ENCODE results near the gene TTC13. TPM values are rescaled to one million over a fixed set of nuclear protein-coding genes. Genes with fewer than 3 reads are reported as not detected.
"Not testable (repeated sequence)": the region's sequence is repeated elsewhere in the genome, so short reads cannot be mapped to it uniquely, and the experiment has no call there.

Gene TTC13
- total RNA-seq, 1 donor from 2014 or later: 18.6 TPM

DNA sequence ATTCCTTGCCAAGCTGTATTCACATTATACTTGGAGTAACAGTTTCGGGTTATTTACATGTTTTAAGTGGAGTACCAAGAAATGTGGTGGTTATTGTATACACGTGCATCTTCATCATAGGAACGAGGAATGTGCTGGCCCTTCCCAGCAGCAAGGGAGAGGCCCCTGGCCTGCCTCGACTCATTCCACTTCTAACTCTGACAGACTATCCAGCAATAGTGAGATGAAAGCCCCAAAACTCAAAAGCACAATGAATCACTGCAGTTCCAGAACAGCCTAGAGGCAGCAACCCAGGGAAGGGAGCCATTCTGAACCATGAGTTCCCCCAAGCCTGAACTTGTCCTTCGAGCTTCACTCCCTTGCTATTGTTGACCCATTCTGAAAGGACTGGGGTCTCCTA, 38.3 kb upstream of the TTC13 start:
- intact Hi-C loops (cut with DNase I): no loop called here
- Histone ChIP-seq H3K9me3 (no peaks in the 10 kb centered on the region), H3K27me3 (no peaks in the 10 kb centered on the region), H3K4me3 (no peak overlapping the region), H3K36me3 (peaks cover 5% of the 10 kb centered on the region), H3K27ac (no peak overlapping the region), H3K4me1 (peaks cover 18% of the 10 kb centered on the region)
- DNase-seq (no peak), ATAC-seq (no peak)
- TF ChIP-seq CTCF (IDR thresholded peaks at IDR 0.05): no peak

DNA sequence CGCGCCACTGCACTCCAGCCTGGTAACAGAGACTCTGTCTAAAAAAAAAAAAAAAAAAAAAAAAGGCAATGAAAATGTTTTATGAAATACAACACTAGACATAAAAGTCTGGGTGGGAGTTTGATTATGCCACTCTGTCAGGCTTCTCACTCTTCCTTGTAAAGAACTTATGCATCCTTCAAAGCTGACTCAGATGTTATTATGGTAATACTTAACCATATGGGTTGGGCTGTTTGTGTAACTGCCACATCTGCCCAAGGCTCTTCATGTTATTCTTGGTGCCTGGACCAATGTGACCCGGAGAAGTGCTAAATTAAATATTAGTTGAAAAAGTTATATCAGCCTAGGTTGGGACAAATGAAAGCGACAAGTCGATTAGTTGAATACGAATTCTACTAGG, 37.6 kb upstream of the TTC13 start:
- H3K36me3 ChIP-seq: peaks cover 5% of the 10 kb centered on the region
- intact Hi-C loops (cut with DNase I): no loop called here
- H3K4me3 ChIP-seq: no peak overlapping the region
- no peaks in the 10 kb centered on the region for H3K27me3 ChIP-seq
- DNase-seq (no peak), ATAC-seq (no peak)
- H3K27ac ChIP-seq: no peak overlapping the region
- no peak for TF ChIP-seq CTCF (IDR thresholded peaks at IDR 0.05)
- no peaks in the 10 kb centered on the region for H3K9me3 ChIP-seq
- H3K4me1 ChIP-seq: peaks cover 17% of the 10 kb centered on the region

DNA sequence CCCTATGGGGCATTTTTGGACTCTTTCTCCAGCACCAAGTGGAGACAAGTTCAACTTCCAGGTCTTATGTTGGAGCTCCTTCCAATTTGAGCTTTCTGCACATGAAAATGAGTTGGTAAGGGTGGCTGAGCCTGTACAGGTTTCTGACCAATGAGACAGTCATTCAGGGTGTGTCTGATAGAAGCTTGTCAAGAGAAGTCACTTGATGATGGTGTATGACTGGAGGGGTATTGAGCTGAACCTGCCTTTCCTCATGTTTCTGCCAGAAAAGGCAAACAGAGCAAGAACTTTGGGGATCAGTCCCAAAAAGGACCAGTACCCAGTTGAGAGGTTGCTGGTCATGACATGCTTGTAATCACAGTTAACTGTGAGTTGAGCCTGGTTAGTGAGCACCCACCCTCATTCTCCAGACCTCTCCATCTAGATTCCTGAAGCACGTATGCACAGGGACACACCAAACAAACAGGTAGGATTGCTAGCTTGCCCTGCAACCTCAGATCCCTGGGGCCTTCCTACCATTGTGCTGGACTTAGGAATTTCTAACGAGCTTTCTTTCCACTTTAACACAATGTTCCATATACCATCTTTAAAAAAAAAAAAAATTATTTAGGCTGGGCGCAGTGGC, 34.8 kb upstream of the TTC13 start:
- DNase-seq (no peak), ATAC-seq (no peak)
- intact Hi-C loops (cut with DNase I): no loop called here
- no peak overlapping the region for H3K27ac ChIP-seq
- TF ChIP-seq CTCF (IDR thresholded peaks at IDR 0.05): no peak
- no peaks in the 10 kb centered on the region for H3K4me1 ChIP-seq
- no peak overlapping the region for H3K4me3 ChIP-seq
- no peaks in the 10 kb centered on the region for H3K9me3 ChIP-seq
- no peaks in the 10 kb centered on the region for H3K27me3 ChIP-seq
- H3K36me3 ChIP-seq: no peaks in the 10 kb centered on the region

DNA sequence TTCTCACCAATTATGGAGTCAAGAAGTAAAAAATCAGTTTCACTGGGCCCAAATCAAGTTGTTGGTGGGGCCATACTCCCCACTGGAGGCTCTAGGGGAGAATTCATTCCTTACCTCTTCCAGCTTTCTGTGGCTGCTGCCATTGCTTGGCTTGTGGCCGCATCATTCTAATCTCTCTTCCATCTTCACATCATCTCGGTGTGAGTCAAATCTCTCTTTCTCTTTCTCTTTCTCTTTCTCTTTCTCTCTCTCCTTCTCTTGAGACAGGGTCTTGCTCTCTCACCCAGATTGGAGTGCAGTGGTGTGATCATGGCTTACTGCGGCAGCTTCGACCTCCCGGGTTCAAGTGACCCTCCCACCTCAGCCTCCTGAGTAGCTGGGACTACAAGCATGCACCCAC, 33.3 kb upstream of the TTC13 start:
- H3K9me3 ChIP-seq: peaks cover 11% of the 10 kb centered on the region
- ATAC-seq (no peak), DNase-seq (no peak)
- no peaks in the 10 kb centered on the region for H3K36me3 ChIP-seq
- no peaks in the 10 kb centered on the region for H3K4me1 ChIP-seq
- H3K27ac ChIP-seq: no peak overlapping the region
- no peaks in the 10 kb centered on the region for H3K27me3 ChIP-seq
- TF ChIP-seq CTCF (IDR thresholded peaks at IDR 0.05): no peak
- no peak overlapping the region for H3K4me3 ChIP-seq
- intact Hi-C loops (cut with DNase I): no loop called here

GRCh38 chr1:231011360-231011759, 32.7 kb upstream of the TTC13 start:
- no peak for DNase-seq
- Histone ChIP-seq H3K4me1 (no peaks in the 10 kb centered on the region), H3K27ac (no peak overlapping the region), H3K36me3 (no peaks in the 10 kb centered on the region), H3K27me3 (no peaks in the 10 kb centered on the region), H3K9me3 (peaks cover 11% of the 10 kb centered on the region), H3K4me3 (no peak overlapping the region)
- no peak for ATAC-seq
- no peak for TF ChIP-seq CTCF (IDR thresholded peaks at IDR 0.05)
- intact Hi-C loops (cut with DNase I): no loop called here

- H3K4me3 ChIP-seq; DNase-seq; H3K4me1 ChIP-seq; H3K36me3 ChIP-seq; H3K27me3 ChIP-seq; ATAC-seq; H3K27ac ChIP-seq; intact Hi-C loops (cut with DNase I): not testable (repeated sequence)
- H3K9me3 ChIP-seq: peaks cover 17% of the 10 kb centered on the region
Measured at GRCh38 chr1:231007535-231007934, 28.9 kb upstream of the TTC13 start.
